HTR-8/SVneo (cell line): Measurements from ENCODE around the gene CCL25.

Experiments
- DNase-seq: peaks from one replicate; pipeline ENCODE4 v3.0.0; 2011; ENCODE audit warnings: low spot score, mixed read lengths; ENCODE audit not compliant: insufficient read length
- FAIRE-seq: peaks from 2 replicates; lab custom pipeline; 2011; peaks lifted over from hg19 to GRCh38; lab: Jason Lieb, UNC

The CCL25 gene

GRCh38 chr19:8044018-8044417, 8.5 kb upstream of the CCL25 start:
- no peak for DNase-seq
- FAIRE-seq, result no peak

DNA sequence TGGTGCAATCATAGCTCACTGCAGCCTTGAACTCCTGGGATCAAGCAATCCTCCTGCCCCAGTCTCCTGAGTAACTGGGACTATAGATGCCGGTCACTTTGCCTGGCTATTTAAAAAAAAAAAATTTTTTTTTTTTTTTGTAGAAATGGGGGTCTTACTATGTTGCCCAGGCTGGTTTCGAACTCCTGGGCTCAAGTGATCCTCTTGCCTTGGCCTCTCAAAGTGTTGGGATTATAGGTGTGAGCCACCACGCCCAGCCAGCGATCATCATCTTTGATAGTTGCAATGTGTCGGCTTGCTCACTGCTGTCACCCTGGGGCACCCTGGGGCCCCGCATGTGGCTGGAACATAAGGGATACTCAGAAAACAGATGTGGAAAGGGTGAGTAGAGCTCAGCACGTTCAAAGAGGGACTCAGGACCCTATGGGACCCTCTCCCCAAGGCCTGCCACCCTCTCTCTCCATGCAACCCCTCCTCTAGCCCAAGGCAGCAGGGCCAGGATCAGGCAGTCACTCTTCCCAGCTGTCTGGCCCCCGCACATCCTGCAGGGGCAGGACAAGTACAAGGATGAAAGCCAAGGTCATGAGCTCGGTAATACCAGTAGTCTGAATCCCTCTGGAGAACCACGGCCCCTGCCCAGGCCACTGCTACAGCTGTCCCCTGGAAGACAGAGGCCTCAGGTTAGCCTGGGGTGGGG, 6.5 kb upstream of the CCL25 start:
- FAIRE-seq, result no peak
- DNase-seq, result no peak

GRCh38 chr19:8046569-8047165, 5.9 kb upstream of the CCL25 start:
- FAIRE-seq (no peak), DNase-seq (no peak)

DNA sequence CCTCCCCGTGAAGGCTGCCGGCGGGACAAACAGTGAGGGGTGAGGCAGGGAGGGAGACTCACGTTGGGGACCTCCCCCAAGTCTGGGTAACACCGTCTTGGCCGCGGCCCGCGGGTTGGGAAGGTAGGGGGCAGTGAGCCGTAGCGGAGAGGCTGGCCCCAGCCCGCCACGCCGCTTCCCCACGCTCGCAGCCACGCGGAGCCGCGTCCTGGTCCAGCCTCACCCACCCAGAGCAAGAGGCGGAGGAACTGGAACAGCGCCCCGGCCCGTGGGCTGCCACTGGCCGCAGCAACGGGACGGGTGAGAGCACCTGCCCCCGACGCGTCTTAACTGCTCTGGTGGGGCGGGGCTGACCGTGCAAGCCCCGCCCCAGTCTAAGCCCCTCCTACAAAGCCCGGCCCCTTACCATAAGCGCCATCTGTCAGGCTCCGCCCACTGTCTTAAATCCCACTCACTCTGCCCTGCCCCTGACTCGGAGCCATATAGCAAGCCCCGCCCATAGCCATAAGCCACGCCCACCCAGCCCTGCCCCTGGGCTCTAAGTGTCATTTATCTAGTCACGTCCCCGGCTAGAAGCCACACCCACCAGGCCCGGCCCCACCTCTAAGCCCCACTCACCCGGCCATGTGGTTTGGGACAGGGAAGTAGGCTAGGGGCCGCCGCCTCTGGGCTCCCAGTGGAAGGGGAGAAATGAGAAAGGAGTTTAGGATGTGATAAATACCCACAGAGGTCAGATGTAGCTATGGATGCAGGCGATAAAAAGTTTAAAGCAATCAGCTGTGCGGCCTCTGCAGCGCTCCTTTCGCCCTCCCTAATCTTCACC, 2.1 kb upstream of the CCL25 start:
- peak; percentile 80 for FAIRE-seq
- peak; percentile 69 for DNase-seq

- no peak for DNase-seq
- FAIRE-seq, result no peak
Measured at GRCh38 chr19:8054169-8054568, 1.6 kb downstream of the CCL25 start.

GRCh38 chr19:8056533-8056932, 4.0 kb downstream of the CCL25 start:
- FAIRE-seq, result no peak
- DNase-seq, result no peak

DNA sequence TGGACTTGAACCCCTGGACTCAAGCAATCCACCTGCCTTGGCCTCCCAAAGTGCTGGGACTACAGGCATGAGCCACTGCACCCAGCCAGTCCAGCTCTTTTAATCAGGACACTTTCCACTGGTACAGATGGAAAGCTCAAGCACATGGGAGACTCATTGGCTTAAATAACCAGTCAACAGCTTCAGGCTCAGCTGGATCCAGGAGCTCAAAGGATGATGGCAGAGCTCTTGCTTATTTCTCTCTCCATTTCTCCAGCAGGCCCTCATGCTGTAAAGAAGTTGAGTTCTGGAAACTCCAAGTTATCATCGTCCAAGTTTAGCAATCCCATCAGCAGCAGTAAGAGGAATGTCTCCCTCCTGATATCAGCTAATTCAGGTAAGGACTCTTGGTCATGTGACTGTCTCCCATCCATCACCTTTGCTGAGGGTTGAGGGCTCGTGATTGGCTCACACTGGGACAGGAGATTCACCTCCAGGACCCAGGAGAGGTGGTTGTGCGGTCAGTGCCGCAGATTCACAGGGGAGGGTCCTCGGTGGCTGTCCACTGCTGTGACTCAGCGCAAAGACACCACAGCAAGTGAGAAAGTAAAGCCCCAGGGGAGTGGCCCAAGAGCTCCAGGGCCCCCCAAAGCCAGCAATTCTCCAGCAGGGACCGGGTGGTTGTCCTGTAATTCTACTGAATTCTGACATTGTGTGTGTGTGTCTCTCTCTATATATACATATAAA, 5.1 kb downstream of the CCL25 start:
- no peak for FAIRE-seq
- no peak for DNase-seq

DNA sequence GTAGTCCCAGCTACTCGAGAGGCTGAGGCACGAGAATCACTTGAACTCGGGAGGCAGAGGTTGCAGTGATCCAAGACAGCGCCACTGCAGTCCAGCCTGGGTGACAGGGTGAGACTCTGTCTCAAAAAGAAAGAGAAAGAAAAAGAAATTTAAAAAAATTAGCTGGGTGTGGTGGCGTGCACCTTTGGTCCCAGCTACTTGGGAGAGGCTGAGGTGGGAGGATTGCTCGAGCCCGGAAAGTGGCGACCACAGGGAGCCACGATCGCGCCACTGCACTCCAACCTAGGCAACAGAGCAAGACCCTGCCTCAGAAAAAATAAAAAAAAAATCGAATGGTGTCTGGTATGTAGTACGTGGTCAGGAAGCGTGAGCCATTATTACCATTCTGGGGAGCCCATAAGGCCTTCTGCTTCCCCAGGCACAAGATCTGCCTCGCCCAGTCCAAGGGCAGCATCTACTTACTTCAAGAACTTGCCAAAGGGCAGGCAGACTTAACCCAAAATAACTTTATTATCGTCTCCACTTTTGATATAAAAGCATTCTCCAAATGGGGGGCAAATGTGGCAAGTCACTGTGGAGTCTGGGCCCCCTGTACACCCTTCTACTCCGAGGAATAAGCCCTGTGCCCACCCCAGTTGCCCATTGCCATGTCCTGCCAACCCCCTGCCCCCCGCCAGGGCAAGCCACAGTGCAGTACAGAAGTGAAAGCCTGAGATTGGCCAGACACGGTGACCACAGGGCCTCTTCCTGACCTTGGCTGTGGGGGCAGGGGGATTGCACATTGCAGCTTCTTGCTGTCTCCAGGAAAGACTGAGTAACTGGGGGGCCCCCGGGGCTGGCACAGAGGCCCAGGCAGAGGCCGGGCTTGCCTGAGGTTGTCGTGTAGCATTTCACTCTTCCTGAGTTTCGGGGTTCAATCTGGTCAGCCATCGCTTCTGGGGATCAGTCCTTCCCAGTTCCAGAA, 12.6 kb downstream of the CCL25 start:
- FAIRE-seq, result no peak
- no peak for DNase-seq

GRCh38 chr19:8065875-8066261, 13.3 kb downstream of the CCL25 start:
- FAIRE-seq (no peak), DNase-seq (no peak)

DNA sequence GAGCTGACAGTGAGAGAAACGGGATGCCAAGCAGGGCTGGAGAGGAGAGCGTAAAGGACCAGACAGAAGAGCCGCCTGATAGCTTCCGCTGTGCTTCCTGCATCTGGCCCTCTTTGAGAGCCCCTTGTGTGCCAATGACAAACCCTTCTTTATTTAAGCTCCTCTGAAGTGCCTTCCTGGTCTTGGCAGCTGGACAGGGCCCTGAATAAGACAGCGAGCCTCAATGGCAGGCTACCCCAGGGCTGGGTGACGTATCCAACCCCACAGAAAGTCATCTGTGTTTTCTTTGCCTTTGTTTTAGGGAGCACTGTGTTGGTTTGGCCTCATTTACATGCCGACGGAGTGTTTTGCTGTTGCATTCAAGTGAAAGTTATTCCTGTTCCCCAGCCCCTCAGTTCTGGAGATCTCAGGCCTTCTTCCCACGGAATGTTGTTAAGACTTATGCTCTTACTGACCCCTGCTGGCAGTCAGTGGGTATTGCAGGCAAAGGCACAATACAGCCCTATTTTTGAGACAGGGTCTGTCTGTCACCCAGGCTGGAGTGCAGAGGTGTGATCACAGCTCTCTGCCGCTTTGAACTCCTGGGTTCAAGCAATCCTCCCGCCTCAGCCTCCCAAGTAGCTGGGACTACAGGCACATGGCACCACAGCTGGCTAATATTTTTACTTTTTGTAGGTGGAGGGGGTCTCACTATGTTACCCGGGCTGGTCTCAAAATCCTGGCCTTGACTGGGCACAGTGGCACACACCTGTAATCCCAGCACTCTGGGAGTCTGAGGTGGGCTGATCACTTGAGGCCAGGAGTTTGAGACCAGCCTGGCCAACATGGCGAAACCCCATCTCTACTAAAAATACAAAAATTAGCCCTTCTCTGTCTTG, 16.8 kb downstream of the CCL25 start:
- peak; percentile 40 for FAIRE-seq
- DNase-seq, result no peak

DNA sequence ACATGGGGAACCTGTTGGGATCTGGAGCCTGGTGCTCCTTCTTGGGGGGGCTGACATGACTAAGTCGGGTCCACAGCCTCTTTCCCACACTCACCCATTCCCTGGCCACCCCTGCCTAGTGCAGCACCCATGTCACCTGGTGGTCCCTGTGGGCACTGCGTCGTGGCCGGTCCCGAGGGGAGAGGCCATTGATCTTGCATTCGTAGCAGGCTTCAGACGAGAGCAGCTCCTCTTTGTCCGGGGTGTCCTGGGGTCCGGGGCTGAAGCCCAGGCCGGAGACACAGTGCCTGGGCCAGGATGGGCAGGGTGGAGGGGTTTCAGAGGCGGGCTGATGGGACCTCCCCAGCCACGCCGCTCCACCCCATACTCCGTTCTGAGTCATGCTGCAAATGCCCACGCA, 19.4 kb downstream of the CCL25 start:
- DNase-seq (no peak), FAIRE-seq (no peak)

DNA sequence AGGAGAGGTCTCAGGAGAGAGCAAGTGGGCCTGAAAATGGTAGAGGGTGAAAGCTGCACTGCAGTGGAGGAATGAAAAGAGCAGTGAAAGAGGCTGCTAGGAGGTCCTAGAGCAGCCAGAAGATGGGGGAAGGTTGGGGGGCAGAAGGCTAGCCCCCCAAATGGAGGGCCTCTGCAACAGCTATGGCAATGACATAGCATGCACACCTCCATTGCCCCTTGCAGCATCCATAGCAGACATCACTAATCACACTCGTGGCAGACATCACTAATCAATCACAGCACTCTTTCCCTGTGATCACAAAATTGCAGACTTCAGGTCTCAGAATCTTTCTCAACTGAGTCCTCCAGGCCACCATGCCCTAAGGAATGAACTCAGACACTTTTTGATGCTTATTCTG, 21.9 kb downstream of the CCL25 start:
- FAIRE-seq, result no peak
- DNase-seq, result no peak

DNA sequence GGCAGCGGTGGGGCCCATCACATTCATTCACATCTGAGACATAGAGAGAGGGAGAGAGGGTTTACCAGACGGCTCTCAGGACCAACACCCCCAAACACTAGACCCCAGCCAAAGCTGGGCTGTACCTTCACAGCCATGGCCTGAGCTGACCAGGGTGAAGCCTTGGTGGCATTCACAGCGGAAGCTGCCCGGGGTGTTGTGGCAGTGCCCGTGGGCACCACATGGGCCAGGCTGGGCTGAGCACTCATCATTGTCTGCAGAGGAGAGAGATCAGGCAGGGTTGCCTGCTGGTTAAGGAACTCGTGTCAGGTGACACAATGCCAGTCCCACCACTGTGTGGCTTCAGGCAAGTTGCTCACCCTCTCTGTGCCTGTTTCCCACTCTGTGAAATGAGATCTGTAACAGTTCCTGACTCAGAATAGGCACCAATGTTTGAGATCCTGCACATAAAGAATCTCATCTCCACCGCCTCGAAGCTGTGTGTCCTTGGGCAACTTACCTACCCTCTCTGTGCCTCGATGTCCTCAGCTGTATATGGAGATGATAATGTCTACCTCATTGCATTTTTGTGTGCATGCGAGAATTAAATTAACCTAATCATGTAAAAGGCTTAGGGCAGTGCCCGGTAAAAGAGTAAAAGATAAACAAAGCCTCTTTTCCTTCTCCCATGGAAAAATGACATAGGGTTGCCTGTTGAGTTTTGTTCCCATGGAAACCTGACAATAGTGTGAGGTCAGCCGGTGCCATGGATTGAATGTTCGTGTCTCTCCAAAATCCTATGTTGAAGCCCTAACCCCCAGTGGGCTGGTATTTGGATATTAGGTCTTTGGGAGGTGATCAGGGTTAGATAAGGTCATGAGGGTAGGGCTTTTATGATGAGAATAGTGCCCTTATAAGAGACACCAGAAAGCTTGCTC, 22.9 kb downstream of the CCL25 start:
- FAIRE-seq, result peak; percentile 16
- DNase-seq, result no peak

DNA sequence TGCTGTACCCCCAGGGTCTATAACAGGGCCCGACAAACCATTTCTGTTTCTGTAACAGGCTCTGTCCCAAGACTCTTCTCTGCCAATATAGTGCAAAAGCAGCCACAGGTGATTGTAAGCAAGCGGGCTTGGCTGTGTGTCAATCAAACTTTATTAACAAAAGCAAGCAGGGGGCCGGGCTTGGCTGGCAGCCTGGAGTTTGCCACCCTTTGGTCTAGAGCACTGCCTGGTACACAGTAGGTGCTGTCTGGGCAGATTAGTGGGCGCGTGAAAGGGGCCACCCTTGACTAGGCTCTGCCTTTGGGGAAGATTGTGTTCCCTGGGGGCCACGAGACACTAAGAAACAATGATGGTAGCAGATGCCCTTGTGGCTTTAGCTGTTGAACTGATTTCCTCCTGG, 27.4 kb downstream of the CCL25 start:
- DNase-seq (no peak), FAIRE-seq (no peak)

GRCh38 chr19:8080832-8081231, 28.3 kb downstream of the CCL25 start:
- DNase-seq, result no peak

DNA sequence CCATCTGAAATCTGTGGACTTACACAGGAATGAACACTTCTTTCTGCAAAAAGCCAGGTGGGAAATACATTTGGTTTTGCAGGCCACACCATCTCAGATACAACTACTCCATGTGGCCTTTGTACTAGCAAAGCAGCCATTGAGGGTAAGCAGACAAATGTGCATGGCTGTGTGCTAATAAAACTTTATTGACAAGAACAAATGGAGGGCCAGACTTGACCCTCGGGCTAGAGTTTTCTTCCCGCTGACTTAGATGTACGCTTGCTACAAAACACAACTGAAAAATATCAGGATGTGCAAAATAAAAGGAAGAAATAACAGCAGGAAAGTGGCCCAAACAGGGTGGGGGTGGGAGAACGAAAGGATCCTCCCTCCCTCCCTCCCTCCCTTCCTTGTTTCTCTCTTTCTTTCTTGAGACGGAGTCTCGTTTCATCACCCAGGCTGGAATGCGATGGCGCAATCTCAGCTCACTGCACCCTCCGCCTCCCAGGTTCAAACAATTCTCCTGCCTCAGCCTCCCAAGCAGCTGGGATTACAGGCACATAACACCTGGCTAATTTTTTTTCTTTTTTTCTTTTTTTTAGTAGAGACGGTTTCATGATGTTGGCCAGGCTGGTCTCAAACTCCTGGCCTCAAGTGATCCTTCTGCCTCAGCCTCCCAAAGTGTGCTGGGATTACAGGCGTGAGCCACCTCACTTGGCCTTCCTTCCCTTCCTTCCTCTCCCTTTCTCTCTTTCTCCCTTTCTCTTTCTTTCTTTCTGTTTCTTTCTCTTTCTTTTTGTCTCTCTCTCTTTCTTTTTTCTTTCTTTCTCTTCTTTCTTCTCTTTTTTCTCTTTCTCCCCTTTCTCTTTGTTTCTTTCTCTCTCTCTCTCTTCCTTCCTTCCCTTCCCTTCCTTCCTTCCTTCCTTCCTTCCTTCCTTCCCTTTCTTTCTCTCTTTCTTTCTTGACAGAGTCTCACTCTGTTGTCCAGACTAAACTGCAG, 29.3 kb downstream of the CCL25 start:
- FAIRE-seq (peak; percentile 58), DNase-seq (no peak)

More at GRCh38 chr19:8080832-8081231, 28.3 kb downstream of the CCL25 start:
- FAIRE-seq, result no peak
